B cell (primary cell): Measurements from ENCODE around the gene DOCK7. TPM values are rescaled to one million over a fixed set of nuclear protein-coding genes. Genes with fewer than 3 reads are reported as not detected.

Experiments
- ATAC-seq: fragments of 200-7000 bp; cut with Tn5 transposase; one replicate; pipeline ENCODE4 v1.10.0; 2021; ENCODE audit warnings: low read depth, mild to moderate bottlenecking, moderate number of reproducible peaks, moderate library complexity
- CTCF ChIA-PET: fragments of 350-600 bp; sonication (Branson Sonifier 250); formaldehyde crosslinking; loops from one replicate; lab custom pipeline; 2021; ENCODE audit warnings: antibody characterized with exemption, inconsistent platforms; lab: Charles Lee
- POLR2A ChIA-PET: fragments of 350-600 bp; sonication (Branson Sonifier 250); formaldehyde crosslinking; loops from one replicate; lab custom pipeline; 2021; ENCODE audit warnings: antibody characterized with exemption; lab: Charles Lee
- DNase-seq: peaks from one replicate; pipeline ENCODE4 v3.0.0; 2013
- H2AFZ ChIP-seq: 2 replicates; pipeline ENCODE4 v1.6.1; 2012; ENCODE audit warnings: mild to moderate bottlenecking, low read depth, low read length; ENCODE audit not compliant: insufficient read depth, poor library complexity, severe bottlenecking
- H3K27ac ChIP-seq, 2 donors: 1 replicate in 1 of 2; 2 replicates in 1 of 2; pipeline ENCODE4 v1.5.1; 2012 to 2013; ENCODE audit warnings: low read length in 2 of 2, mild to moderate bottlenecking in 2 of 2, moderate library complexity in 1 of 2
- H3K27me3 ChIP-seq, 4 experiments: fragments of 200-600 bp in 1 of 4; sonication (generic) in 1 of 4; replicated peaks in 1 of 4; 1 replicate in 2 of 4; 2 replicates in 2 of 4; pipeline versions ENCODE4 v1.6.1 to v1.7.0; 2013 to 2016; ENCODE audit warnings: low read length in 3 of 4, mild to moderate bottlenecking in 2 of 4, mixed read lengths in 1 of 4, moderate library complexity in 1 of 4; ENCODE audit not compliant: insufficient read depth in 4 of 4, control insufficient read depth in 3 of 4; ENCODE audit errors: control extremely low read depth in 1 of 4
- H3K36me3 ChIP-seq, 2 experiments: replicated peaks in 1 of 2; 1 replicate in 1 of 2; 2 replicates in 1 of 2; pipeline versions ENCODE4 v1.6.1 to v1.7.1; 2013; ENCODE audit warnings: low read length in 1 of 2; ENCODE audit not compliant: insufficient read depth in 2 of 2, control insufficient read depth in 1 of 2; ENCODE audit errors: control extremely low read depth in 1 of 2, extremely low read depth in 1 of 2
- H3K4me1 ChIP-seq, 2 donors: fragments of 200-600 bp in 1 of 2; sonication (generic) in 1 of 2; 1 replicate in 1 of 2; 2 replicates in 1 of 2; pipeline versions ENCODE4 v1.5.1 to v1.6.1; 2013 to 2017; ENCODE audit warnings: low read length in 2 of 2; ENCODE audit not compliant: control insufficient read depth in 2 of 2, insufficient read depth in 2 of 2
- H3K4me2 ChIP-seq: replicated peaks from 2 replicates; pipeline ENCODE3; 2012; ENCODE audit warnings: mild to moderate bottlenecking, low read depth, low read length; ENCODE audit not compliant: poor library complexity, severe bottlenecking
- H3K4me3 ChIP-seq, 5 experiments: fragments of 200-600 bp in 1 of 5; sonication (generic) in 1 of 5; 1 replicate in 3 of 5; 2 replicates in 2 of 5; pipeline versions ENCODE4 v1.5.1 to v1.7.0; 2011 to 2016; ENCODE audit warnings: low read length in 4 of 5, mild to moderate bottlenecking in 4 of 5, low read depth in 2 of 5, control low read depth in 1 of 5, moderate library complexity in 1 of 5; ENCODE audit not compliant: insufficient read depth in 1 of 5; ENCODE audit errors: control extremely low read depth in 1 of 5, extremely low read depth in 1 of 5
- H3K79me2 ChIP-seq: fragments of 200-600 bp; sonication (generic); one replicate; pipeline ENCODE4 v1.6.0; 2016; ENCODE audit warnings: low read length; ENCODE audit not compliant: control insufficient read depth, insufficient read depth
- H3K9ac ChIP-seq: fragments of 200-600 bp; sonication (generic); 2 replicates; pipeline ENCODE4 v1.6.1; 2017; ENCODE audit warnings: mild to moderate bottlenecking, low read length, moderate library complexity
- H3K9me3 ChIP-seq, 3 donors: one replicate each; pipeline versions ENCODE4 v1.6.1 to v1.7.1; 2013; ENCODE audit warnings: low read length in 2 of 3; ENCODE audit not compliant: control insufficient read depth in 2 of 3, insufficient read depth in 1 of 3; ENCODE audit errors: control extremely low read depth in 1 of 3
- H4K20me1 ChIP-seq: 2 replicates; pipeline ENCODE4 v1.6.0; 2012; ENCODE audit warnings: mild to moderate bottlenecking, low read length; ENCODE audit not compliant: insufficient read depth, control insufficient read depth, poor library complexity, severe bottlenecking
- H3K27ac Mint-ChIP-seq: one replicate; pipeline ENCODE4 v1.8.0; 2021; ENCODE audit warnings: mixed read lengths
- H3K27me3 Mint-ChIP-seq: one replicate; pipeline ENCODE4 v1.8.0; 2021; ENCODE audit warnings: mixed read lengths
- H3K4me1 Mint-ChIP-seq: one replicate; pipeline ENCODE4 v1.8.0; 2021; ENCODE audit warnings: mixed read lengths
- H3K4me3 Mint-ChIP-seq: one replicate; pipeline ENCODE4 v1.8.0; 2021; ENCODE audit warnings: mixed read lengths
- H3K9me3 Mint-ChIP-seq: one replicate; pipeline ENCODE4 v1.8.0; 2022; ENCODE audit warnings: mixed read lengths; ENCODE audit not compliant: insufficient read depth
- CTCF ChIP-seq: fragments of 200-600 bp; IDR thresholded peaks from one replicate; pipeline ENCODE4 v1.8.0; 2022; ENCODE audit warnings: antibody characterized with exemption, mild to moderate bottlenecking
- EZH2 ChIP-seq: IDR thresholded peaks from 2 replicates; pipeline ENCODE4 v1.6.1; 2012; ENCODE audit warnings: borderline replicate concordance, low read depth, mild to moderate bottlenecking, moderate library complexity, low read length; ENCODE audit not compliant: insufficient read depth, poor library complexity, severe bottlenecking
- WGBS: methylation state at CpG from one replicate; pipeline ENCODE4 v1.1.5; 2013; ENCODE audit warnings: missing lambda C conversion rate; ENCODE audit not compliant: insufficient coverage; 5-methylcytosine and 5-hydroxymethylcytosine counted together
- intact Hi-C: fragments of 100-400 bp; cut with micrococcal nuclease; formaldehyde crosslinking; loops from one replicate; pipeline ENCODE4 v1.10.0; 2022
- polyA plus RNA-seq: library from polyadenylated mRNA; depleted of rRNA; stranded (reverse); fragments of >200 nt; gene quantifications from 2 replicates; pipeline ENCODE4 v1.2.3, GENCODE V29; 2012
- total RNA-seq, 2 donors: library from RNA; stranded (reverse); fragments of 120-200 nt in 1 of 2; gene quantifications; 1 replicate in 1 of 2; 2 replicates in 1 of 2; pipeline versions ENCODE4 v1.2.3 to v1.2.4, GENCODE V29; 2013 to 2022

Gene DOCK7
- total and polyA plus RNA-seq, 2 donors (not counting 1 experiment from before 2014, with no cell fraction given): 3.6 to 20.5 TPM

- intact Hi-C loops: no loop called here
- Mint-ChIP-seq H3K27ac (no peak overlapping the region), H3K9me3 (no peaks in the 10 kb centered on the region), H3K27me3 (no peaks in the 10 kb centered on the region), H3K4me3 (no peak overlapping the region), H3K4me1 (no peaks in the 10 kb centered on the region)
- ATAC-seq (no peak), DNase-seq (no peak)
- Histone ChIP-seq H3K9ac (no peak overlapping the region), H3K27me3 (no peaks in the 10 kb centered on the region), H3K27ac (no peak overlapping the region), H3K9me3 (peaks cover 0 to 1% (median 0%) of the 10 kb centered on the region in 3 donors), H4K20me1 (no peaks in the 10 kb centered on the region), H3K4me1 (no peaks in the 10 kb centered on the region), H2AFZ (no peak overlapping the region), H3K79me2 (no peaks in the 10 kb centered on the region), H3K4me3 (no peak overlapping the region), H3K4me2 (no peak overlapping the region), H3K36me3 (peaks cover 5 to 8% of the 10 kb centered on the region in 2 experiments)
- no CpG with 5 or more reads among the region's 1 CpG for WGBS
- no peak for TF ChIP-seq EZH2
- TF ChIP-seq CTCF: no peak
- CTCF ChIA-PET: no interaction called here
- POLR2A ChIA-PET: no interaction called here
Measured at GRCh38 chr1:62643283-62643682, 44.9 kb downstream of the DOCK7 start.

DNA sequence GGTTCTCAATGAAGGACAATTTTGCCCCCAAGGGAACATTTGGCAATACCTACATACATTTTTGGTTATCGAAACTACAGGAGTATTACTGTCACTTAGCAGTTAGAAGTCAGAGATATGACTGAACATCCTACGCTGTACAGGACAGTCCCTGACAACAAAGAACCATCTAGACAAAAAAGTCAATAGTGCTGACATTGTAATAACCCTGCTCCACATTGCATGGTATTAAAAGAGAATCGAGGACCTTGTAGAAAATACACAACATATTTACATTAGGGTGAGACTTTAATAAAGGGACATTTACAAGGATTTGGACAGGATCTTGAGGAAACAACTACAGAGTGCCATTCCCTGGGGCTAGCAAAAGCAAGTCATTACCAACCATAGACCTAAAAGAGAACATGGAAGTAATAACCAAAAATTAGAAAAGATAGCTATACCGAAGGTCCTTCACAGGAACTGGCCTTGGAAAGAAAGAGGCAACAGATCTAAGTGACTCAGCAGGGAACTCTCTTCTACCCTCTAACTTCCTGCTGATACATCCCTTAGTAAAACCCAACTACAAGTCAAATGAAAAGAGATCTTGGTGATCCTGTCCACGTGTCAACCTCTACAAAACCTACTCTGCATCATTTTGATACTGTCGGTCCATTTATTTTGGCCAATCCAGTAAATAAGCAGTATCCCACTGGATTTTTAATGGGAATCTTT is 50.6 kb downstream of the DOCK7 start:
- ChIA-PET POLR2A (no interaction called here), CTCF (no interaction called here)
- no peak overlapping the region for H3K27ac ChIP-seq
- H3K79me2 ChIP-seq: no peaks in the 10 kb centered on the region
- no peaks in the 10 kb centered on the region for H3K36me3 ChIP-seq
- intact Hi-C loops: no loop called here
- H3K9ac ChIP-seq: no peak overlapping the region
- ATAC-seq (no peak), DNase-seq (no peak)
- H2AFZ ChIP-seq: no peak overlapping the region
- no peak overlapping the region for H3K4me2 ChIP-seq
- H3K27ac Mint-ChIP-seq: no peak overlapping the region
- no peak overlapping the region for H3K4me3 ChIP-seq
- H3K27me3 Mint-ChIP-seq: no peaks in the 10 kb centered on the region
- H3K9me3 Mint-ChIP-seq: no peaks in the 10 kb centered on the region
- 93% methylated on average over 3 of the region's 6 CpGs for WGBS
- no peaks in the 10 kb centered on the region for H3K27me3 ChIP-seq
- peaks cover 0 to 5% (median 2%) of the 10 kb centered on the region in 3 donors for H3K9me3 ChIP-seq
- H4K20me1 ChIP-seq: no peaks in the 10 kb centered on the region
- H3K4me3 Mint-ChIP-seq: no peak overlapping the region
- H3K4me1 ChIP-seq: no peaks in the 10 kb centered on the region
- H3K4me1 Mint-ChIP-seq: no peaks in the 10 kb centered on the region
- TF ChIP-seq EZH2 (no peak), CTCF (no peak)
